Lung microvascular endothelial cell (primary cell): ENCODE results near the gene SAT2. TPM values are rescaled to one million over a fixed set of nuclear protein-coding genes. Genes with fewer than 3 reads are reported as not detected.

Source experiments
- DNase-seq, 2 donors: peaks; one replicate each; pipeline versions ENCODE4 v3.0.0 to v3.0.0-alpha.2; 2010; ENCODE audit warnings: low read depth in 2 of 2
- total RNA-seq: library from RNA; depleted of rRNA; stranded (reverse); fragments of >200 nt; gene quantifications from 2 replicates; pipeline ENCODE4 v1.2.1, GENCODE V29; 2014

The SAT2 gene
- total RNA-seq, 1 donor from 2014 or later, result 33.3 TPM

DNA sequence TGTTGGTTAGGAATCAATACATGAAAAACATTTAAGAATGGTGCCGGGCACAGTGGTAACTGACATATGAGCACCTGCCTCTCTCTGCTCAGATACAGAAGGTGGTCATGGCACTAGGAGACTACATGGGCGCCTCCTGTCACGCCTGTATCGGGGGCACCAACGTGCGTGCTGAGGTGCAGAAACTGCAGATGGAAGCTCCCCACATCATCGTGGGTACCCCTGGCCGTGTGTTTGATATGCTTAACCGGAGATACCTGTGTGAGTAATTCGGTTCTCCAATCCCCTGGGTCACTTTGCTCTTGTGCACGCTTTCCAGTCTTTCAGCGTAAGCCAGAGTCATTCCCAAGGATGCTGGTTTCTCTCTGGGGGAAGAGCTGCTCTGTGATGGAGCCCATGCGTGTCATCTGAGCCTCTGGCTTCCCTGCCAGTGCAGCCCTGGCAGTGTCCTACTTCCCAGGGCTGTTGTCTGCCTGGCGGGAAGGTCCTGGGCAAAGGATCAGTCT is 51.1 kb downstream of the SAT2 start:
- DNase-seq, result no peak

Other genes with a start within 250 kb of the SAT2 start
- gene TNK1, start 246.7 kb downstream of the SAT2 start, total RNA-seq, result 1.5 and 1.8 TPM in 2 replicates
- 15.0 and 19.4 TPM in 2 replicates for gene PLSCR3, start 233.3 kb downstream of the SAT2 start, total RNA-seq
- gene TMEM256, start 223.7 kb downstream of the SAT2 start, total RNA-seq, result 141 and 232 TPM in 2 replicates
- gene NLGN2, start 220.0 kb downstream of the SAT2 start, total RNA-seq, result 1.2 and 1.3 TPM in 2 replicates
- not detected in 2 replicates for gene SPEM1, start 207.5 kb downstream of the SAT2 start, total RNA-seq
- gene SPEM2, start 202.2 kb downstream of the SAT2 start, total RNA-seq, result not detected in 2 replicates
- not detected in 2 replicates for gene SPEM3, start 199.0 kb downstream of the SAT2 start, total RNA-seq
- gene TMEM102, start 192.4 kb downstream of the SAT2 start, total RNA-seq, result 6.1 and 9.3 TPM in 2 replicates
- 0.20 and 0.22 TPM in 2 replicates for gene FGF11, start 188.3 kb downstream of the SAT2 start, total RNA-seq
- gene CHRNB1, start 182.8 kb downstream of the SAT2 start, total RNA-seq, result 8.1 and 9.2 TPM in 2 replicates
- gene ZBTB4, start 148.2 kb downstream of the SAT2 start, total RNA-seq, result 6.3 and 8.5 TPM in 2 replicates
- gene SLC35G6, start 146.4 kb downstream of the SAT2 start, total RNA-seq, result not detected in 2 replicates
- gene POLR2A, start 143.5 kb downstream of the SAT2 start, total RNA-seq, result 56.0 and 70.0 TPM in 2 replicates
- 4.4 and 4.8 TPM in 2 replicates for gene TNFSF12, start 78.8 kb downstream of the SAT2 start, total RNA-seq
- gene TNFSF13, start 69.1 kb downstream of the SAT2 start, total RNA-seq, result 0.20 and 0.65 TPM in 2 replicates
- gene SENP3, start 65.9 kb downstream of the SAT2 start, total RNA-seq, result 52.3 and 81.5 TPM in 2 replicates
- gene CD68, start 48.2 kb downstream of the SAT2 start, total RNA-seq, result 0.40 and 0.44 TPM in 2 replicates
- 56.7 and 72.2 TPM in 2 replicates for gene MPDU1, start 44.0 kb downstream of the SAT2 start, total RNA-seq
- gene SOX15, start 37.7 kb downstream of the SAT2 start, total RNA-seq, result not detected in 2 replicates
- gene FXR2, start 12.9 kb downstream of the SAT2 start, total RNA-seq, result 25.9 and 36.3 TPM in 2 replicates
- gene SHBG, start 2.3 kb upstream of the SAT2 start, total RNA-seq, result 0.20 and 0.22 TPM in 2 replicates
- not detected in 2 replicates for gene ATP1B2, start 23.1 kb upstream of the SAT2 start, total RNA-seq
- gene TP53, start 59.7 kb upstream of the SAT2 start, total RNA-seq, result 27.8 and 37.0 TPM in 2 replicates
- 6.1 and 6.9 TPM in 2 replicates for gene WRAP53, start 60.7 kb upstream of the SAT2 start, total RNA-seq
- 0.20 and 0.22 TPM in 2 replicates for gene EFNB3, start 77.4 kb upstream of the SAT2 start, total RNA-seq
- under 0.01 and 0.20 TPM in 2 replicates for gene DNAH2, start 89.9 kb upstream of the SAT2 start, total RNA-seq
- gene KDM6B, start 206.4 kb upstream of the SAT2 start, total RNA-seq, result 1.3 and 1.8 TPM in 2 replicates
- gene TMEM88, start 227.2 kb upstream of the SAT2 start, total RNA-seq, result 7.1 and 22.7 TPM in 2 replicates
- 152 and 178 TPM in 2 replicates for gene NAA38, start 229.7 kb upstream of the SAT2 start, total RNA-seq
- 4.6 and 5.6 TPM in 2 replicates for gene CYB5D1, start 230.2 kb upstream of the SAT2 start, total RNA-seq